Neutrophil (primary cell): ENCODE data around the gene CACNA1I.

Experiments used
- H3K27ac ChIP-seq: fragments of 200-600 bp; sonication (generic); 2 replicates; pipeline ENCODE4 v1.5.1; 2016; ENCODE audit warnings: mild to moderate bottlenecking, moderate library complexity
- H3K27me3 ChIP-seq: fragments of 200-600 bp; sonication (generic); 2 replicates; pipeline ENCODE4 v1.6.0; 2016; ENCODE audit warnings: mild to moderate bottlenecking
- H3K36me3 ChIP-seq: fragments of 200-600 bp; sonication (generic); 2 replicates; pipeline ENCODE4 v1.5.1; 2017
- H3K4me1 ChIP-seq, 2 experiments: fragments of 200-600 bp in 1 of 2; sonication (generic) in 1 of 2; 1 replicate in 1 of 2; 2 replicates in 1 of 2; pipeline versions ENCODE4 v1.5.1 to v1.6.1; 2013 to 2016; ENCODE audit warnings: low read depth in 1 of 2, low read length in 1 of 2, mild to moderate bottlenecking in 1 of 2, moderate library complexity in 1 of 2; ENCODE audit not compliant: control insufficient read depth in 1 of 2, insufficient read depth in 1 of 2
- H3K4me3 ChIP-seq, 2 experiments: fragments of 200-600 bp in 1 of 2; sonication (generic) in 1 of 2; 1 replicate in 1 of 2; 2 replicates in 1 of 2; pipeline ENCODE4 v1.5.1; 2013 to 2016; ENCODE audit warnings: low read depth in 1 of 2, low read length in 1 of 2, mild to moderate bottlenecking in 1 of 2, moderate library complexity in 1 of 2
- H3K9me3 ChIP-seq: fragments of 200-600 bp; sonication (generic); 2 replicates; pipeline ENCODE4 v1.5.1; 2016
- TF ChIP-seq, protein P1 (sequence below): fragments of 200-600 bp; sonication (generic); IDR thresholded peaks from 2 replicates; pipeline ENCODE4 v1.5.1; 2016; ENCODE audit warnings: antibody characterized with exemption

The CACNA1I gene

DNA sequence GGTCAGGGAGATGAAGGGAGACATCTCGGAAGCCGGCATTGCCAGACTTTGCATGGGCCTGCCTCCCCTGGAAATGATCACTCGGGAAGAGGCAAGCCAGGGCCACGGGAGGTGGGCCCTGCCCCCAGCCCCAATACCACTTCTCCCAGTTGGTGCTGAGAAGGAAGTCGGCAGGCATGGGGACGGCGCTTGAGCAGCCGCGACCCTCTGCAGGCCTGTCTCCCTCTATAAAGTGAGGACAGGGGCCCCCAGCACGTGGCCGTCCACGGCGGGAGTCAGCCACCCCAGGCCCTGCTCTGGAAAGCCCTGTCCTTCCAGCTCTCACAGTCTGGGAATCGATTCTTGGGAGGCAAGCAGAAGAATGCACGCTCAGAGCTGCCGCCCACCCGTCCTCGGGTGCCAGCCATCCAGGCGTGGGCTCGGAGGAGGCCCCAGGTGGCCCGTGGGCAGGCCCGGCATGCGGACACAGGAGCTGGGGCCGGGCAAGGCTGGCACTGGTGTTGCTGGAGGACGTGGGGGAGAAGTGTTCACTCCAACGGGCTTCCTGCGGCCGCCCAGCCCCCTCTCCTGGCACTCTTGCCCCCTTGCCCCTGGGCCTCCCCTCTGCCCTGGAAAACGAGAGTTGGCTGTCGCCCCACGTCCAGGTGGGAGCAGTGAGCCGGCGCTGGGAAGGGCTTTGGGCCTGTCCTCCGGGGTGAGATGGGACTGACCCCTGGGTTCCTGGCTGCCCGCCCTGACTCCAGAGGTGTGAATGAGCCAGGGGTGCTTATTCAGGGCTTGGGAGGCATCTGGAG lies 77.5 kb downstream of the CACNA1I start:
- H3K4me1 ChIP-seq: no peaks in the 10 kb centered on the region
- no peak overlapping the region for H3K27ac ChIP-seq
- H3K27me3 ChIP-seq: no peaks in the 10 kb centered on the region
- no peaks in the 10 kb centered on the region for H3K9me3 ChIP-seq
- H3K36me3 ChIP-seq: no peaks in the 10 kb centered on the region
- TF ChIP-seq, protein P1, sequence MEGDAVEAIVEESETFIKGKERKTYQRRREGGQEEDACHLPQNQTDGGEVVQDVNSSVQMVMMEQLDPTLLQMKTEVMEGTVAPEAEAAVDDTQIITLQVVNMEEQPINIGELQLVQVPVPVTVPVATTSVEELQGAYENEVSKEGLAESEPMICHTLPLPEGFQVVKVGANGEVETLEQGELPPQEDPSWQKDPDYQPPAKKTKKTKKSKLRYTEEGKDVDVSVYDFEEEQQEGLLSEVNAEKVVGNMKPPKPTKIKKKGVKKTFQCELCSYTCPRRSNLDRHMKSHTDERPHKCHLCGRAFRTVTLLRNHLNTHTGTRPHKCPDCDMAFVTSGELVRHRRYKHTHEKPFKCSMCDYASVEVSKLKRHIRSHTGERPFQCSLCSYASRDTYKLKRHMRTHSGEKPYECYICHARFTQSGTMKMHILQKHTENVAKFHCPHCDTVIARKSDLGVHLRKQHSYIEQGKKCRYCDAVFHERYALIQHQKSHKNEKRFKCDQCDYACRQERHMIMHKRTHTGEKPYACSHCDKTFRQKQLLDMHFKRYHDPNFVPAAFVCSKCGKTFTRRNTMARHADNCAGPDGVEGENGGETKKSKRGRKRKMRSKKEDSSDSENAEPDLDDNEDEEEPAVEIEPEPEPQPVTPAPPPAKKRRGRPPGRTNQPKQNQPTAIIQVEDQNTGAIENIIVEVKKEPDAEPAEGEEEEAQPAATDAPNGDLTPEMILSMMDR: no peak
- H3K4me3 ChIP-seq: no peak overlapping the region

DNA sequence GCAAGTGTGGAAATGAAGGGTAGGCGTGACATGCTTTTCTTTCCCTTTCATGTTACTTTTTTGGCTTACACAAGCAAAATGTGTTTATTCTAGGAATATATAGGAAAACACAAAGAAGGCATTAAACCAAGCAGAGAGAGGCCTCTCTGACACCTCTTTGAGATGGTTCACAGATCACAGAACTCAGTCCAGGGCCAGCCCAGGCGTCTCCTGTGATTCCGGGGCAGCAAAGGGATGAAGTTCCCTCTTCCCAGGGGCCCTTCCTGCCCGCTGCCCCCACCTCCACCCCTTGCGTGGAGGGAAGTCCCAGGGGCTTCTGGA lies 78.0 kb downstream of the CACNA1I start:
- H3K27me3 ChIP-seq: no peaks in the 10 kb centered on the region
- TF ChIP-seq, protein P1: no peak

DNA sequence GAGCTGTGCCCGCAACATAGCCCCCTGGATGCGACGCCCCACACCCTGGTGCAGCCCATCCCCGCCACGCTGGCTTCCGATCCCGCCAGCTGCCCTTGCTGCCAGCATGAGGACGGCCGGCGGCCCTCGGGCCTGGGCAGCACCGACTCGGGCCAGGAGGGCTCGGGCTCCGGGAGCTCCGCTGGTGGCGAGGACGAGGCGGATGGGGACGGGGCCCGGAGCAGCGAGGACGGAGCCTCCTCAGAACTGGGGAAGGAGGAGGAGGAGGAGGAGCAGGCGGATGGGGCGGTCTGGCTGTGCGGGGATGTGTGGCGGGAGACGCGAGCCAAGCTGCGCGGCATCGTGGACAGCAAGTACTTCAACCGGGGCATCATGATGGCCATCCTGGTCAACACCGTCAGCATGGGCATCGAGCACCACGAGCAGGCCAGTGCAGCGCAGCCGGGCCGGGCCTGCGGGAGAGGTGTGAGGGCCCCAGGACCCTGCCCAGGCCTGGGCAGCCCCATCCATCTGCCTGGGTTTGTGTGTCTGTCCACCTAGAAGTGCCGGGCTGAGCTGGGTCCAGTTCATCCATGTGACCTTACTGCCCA lies 79.0 kb downstream of the CACNA1I start:
- no peaks in the 10 kb centered on the region for H3K9me3 ChIP-seq
- H3K27ac ChIP-seq: no peak overlapping the region
- TF ChIP-seq, protein P1: no peak
- no peak overlapping the region for H3K4me3 ChIP-seq
- H3K36me3 ChIP-seq: no peaks in the 10 kb centered on the region
- H3K27me3 ChIP-seq: no peaks in the 10 kb centered on the region
- no peaks in the 10 kb centered on the region for H3K4me1 ChIP-seq

More for the DNA sequence above, 78.0 kb downstream of the CACNA1I start:
- no peaks in the 10 kb centered on the region for H3K9me3 ChIP-seq
- H3K27ac ChIP-seq: no peak overlapping the region
- H3K4me3 ChIP-seq: no peak overlapping the region
- H3K36me3 ChIP-seq: no peaks in the 10 kb centered on the region
- no peaks in the 10 kb centered on the region for H3K4me1 ChIP-seq

DNA sequence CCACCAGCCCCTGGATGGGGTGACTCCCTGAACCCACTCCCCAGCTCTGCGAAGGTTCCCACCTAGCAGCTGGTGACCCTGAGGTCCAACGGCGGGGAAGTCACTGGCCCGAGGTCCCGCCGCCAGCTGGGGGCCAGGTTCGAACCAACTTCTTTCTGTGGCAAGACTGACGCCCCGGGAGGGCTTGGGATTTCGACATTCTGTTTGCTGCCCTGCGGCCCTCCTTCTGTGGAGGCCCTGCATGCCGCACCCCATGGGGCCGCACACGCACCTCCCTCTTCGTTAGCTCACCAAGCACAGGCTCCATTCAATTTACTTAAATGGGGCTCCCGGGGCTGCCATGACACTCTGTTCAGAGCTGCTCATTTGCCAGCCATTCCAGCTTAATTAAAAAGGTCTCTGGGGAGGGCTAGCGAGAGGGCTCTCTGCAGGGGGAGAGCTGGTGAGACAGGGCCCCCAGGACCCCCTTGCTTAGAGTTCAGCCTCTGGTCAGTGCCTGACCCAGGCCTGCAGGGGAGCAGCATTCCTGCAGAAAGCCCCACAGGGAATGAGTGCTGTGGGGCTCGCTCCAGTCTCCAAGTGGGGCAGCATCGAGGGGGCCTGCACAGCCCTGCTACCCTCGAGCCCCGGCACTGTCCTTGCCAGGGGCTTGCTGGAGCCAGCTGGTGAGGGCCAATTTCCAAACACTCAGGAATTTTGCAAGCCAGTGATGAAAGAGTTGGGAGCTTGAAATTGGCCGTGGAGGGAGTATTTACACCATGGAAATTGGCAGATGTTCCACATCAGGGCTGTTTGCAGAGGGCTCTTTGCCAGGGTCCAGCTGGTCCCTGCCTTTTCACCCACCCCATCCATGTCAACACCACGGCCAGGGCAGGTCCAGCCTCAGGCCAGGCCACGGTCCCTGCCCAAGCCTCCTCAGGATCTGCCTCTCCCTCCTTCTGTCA lies 80.8 kb downstream of the CACNA1I start:
- peaks cover 14% of the 10 kb centered on the region for H3K27me3 ChIP-seq

More for the DNA sequence above, 80.8 kb downstream of the CACNA1I start:
- H3K36me3 ChIP-seq: no peaks in the 10 kb centered on the region
- no peak overlapping the region for H3K4me3 ChIP-seq
- H3K27ac ChIP-seq: no peak overlapping the region
- H3K4me1 ChIP-seq: no peaks in the 10 kb centered on the region
- H3K9me3 ChIP-seq: no peaks in the 10 kb centered on the region
- TF ChIP-seq, protein P1: no peak
